CD14-positive monocyte (primary cell): Measurements from ENCODE around the gene RPS19BP1. TPM values are rescaled to one million over a fixed set of nuclear protein-coding genes. Genes with fewer than 3 reads are reported as not detected.

Source experiments
- DNase-seq, 3 donors: peaks; one replicate each; pipeline ENCODE4 v3.0.0-alpha.2; 2011 to 2022
- H2AFZ ChIP-seq: 2 replicates; pipeline ENCODE4 v1.6.0; 2012; ENCODE audit warnings: mild to moderate bottlenecking, low read depth, low read length, inconsistent platforms; ENCODE audit not compliant: insufficient read depth, poor library complexity, severe bottlenecking
- H3K27ac ChIP-seq, 2 donors: 1 replicate in 1 of 2; 2 replicates in 1 of 2; pipeline ENCODE4 v1.5.1; 2012 to 2013; ENCODE audit warnings: low read length in 2 of 2, control low read depth in 1 of 2, inconsistent platforms in 1 of 2, low read depth in 1 of 2, mild to moderate bottlenecking in 1 of 2
- H3K27me3 ChIP-seq, 2 donors: one replicate each; pipeline versions ENCODE4 v1.6.0 to v1.6.1; 2011 to 2013; ENCODE audit warnings: low read length in 2 of 2; ENCODE audit not compliant: control insufficient read depth in 2 of 2, insufficient read depth in 2 of 2
- H3K36me3 ChIP-seq, 2 donors: replicated peaks in 1 of 2; 1 replicate in 1 of 2; 2 replicates in 1 of 2; pipeline versions ENCODE4 v1.5.1 to v1.6.1; 2012 to 2013; ENCODE audit warnings: low read length in 2 of 2, control low read depth in 1 of 2, inconsistent platforms in 1 of 2, mild to moderate bottlenecking in 1 of 2; ENCODE audit not compliant: insufficient read depth in 2 of 2, control insufficient read depth in 1 of 2
- H3K4me1 ChIP-seq, 2 donors: 1 replicate in 1 of 2; 2 replicates in 1 of 2; pipeline versions ENCODE4 v1.5.1 to v1.6.1; 2012 to 2013; ENCODE audit warnings: low read length in 2 of 2, control low read depth in 1 of 2, inconsistent platforms in 1 of 2, mild to moderate bottlenecking in 1 of 2, moderate library complexity in 1 of 2; ENCODE audit not compliant: insufficient read depth in 2 of 2, control insufficient read depth in 1 of 2
- H3K4me2 ChIP-seq: replicated peaks from 2 replicates; pipeline ENCODE3; 2012; ENCODE audit warnings: low read length, moderate library complexity, mild to moderate bottlenecking; ENCODE audit not compliant: poor library complexity, severe bottlenecking; ENCODE audit errors: extremely low read depth
- H3K4me3 ChIP-seq, 3 experiments: fragments of 200-600 bp in 1 of 3; sonication (generic) in 1 of 3; replicated peaks in 1 of 3; 1 replicate in 2 of 3; 2 replicates in 1 of 3; pipeline ENCODE4 v1.5.1; 2011 to 2013; ENCODE audit warnings: low read length in 3 of 3, mild to moderate bottlenecking in 3 of 3, control low read depth in 2 of 3, low read depth in 2 of 3, inconsistent platforms in 1 of 3, moderate library complexity in 1 of 3
- H3K79me2 ChIP-seq: 2 replicates; pipeline ENCODE4 v1.6.0; 2012; ENCODE audit warnings: mild to moderate bottlenecking, control low read depth, inconsistent platforms, low read length, moderate library complexity; ENCODE audit not compliant: insufficient read depth
- H3K9ac ChIP-seq: 2 replicates; pipeline ENCODE4 v1.6.0; 2017; ENCODE audit warnings: low read length, mild to moderate bottlenecking; ENCODE audit not compliant: insufficient read depth, poor library complexity, severe bottlenecking
- H3K9me3 ChIP-seq, 2 donors: replicated peaks in 1 of 2; 1 replicate in 1 of 2; 2 replicates in 1 of 2; pipeline versions ENCODE4 v1.5.1 to v1.6.1; 2012 to 2013; ENCODE audit warnings: low read length in 2 of 2, control low read depth in 1 of 2; ENCODE audit not compliant: control insufficient read depth in 1 of 2, insufficient read depth in 1 of 2
- H4K20me1 ChIP-seq: 2 replicates; pipeline ENCODE4 v1.6.0; 2012; ENCODE audit warnings: mild to moderate bottlenecking, low read length, control low read depth, moderate library complexity; ENCODE audit not compliant: insufficient read depth
- H3K27ac Mint-ChIP-seq, 7 donors: one replicate each; pipeline ENCODE4 v1.8.0; 2020; ENCODE audit warnings: mild to moderate bottlenecking in 7 of 7, mixed read lengths in 7 of 7, moderate library complexity in 6 of 7, inconsistent platforms in 2 of 7
- H3K27me3 Mint-ChIP-seq, 3 donors: one replicate each; pipeline ENCODE4 v1.8.0; 2021 to 2022; ENCODE audit warnings: low read depth in 3 of 3, mild to moderate bottlenecking in 3 of 3, mixed read lengths in 3 of 3, moderate library complexity in 3 of 3, inconsistent platforms in 1 of 3
- H3K36me3 Mint-ChIP-seq, 2 donors: one replicate each; pipeline ENCODE4 v1.8.0; 2020; ENCODE audit warnings: mixed read lengths in 2 of 2, inconsistent platforms in 1 of 2, mild to moderate bottlenecking in 1 of 2
- H3K4me1 Mint-ChIP-seq: one replicate; pipeline ENCODE4 v1.8.0; 2020; ENCODE audit warnings: mild to moderate bottlenecking, mixed read lengths
- H3K4me3 Mint-ChIP-seq, 2 donors: one replicate each; pipeline ENCODE4 v1.8.0; 2020; ENCODE audit warnings: mild to moderate bottlenecking in 2 of 2, mixed read lengths in 2 of 2, moderate library complexity in 1 of 2
- H3K9me3 Mint-ChIP-seq, 7 donors: one replicate each; pipeline ENCODE4 v1.8.0; 2020 to 2022; ENCODE audit warnings: mixed read lengths in 7 of 7, mild to moderate bottlenecking in 6 of 7, moderate library complexity in 6 of 7, inconsistent platforms in 2 of 7
- WGBS: methylation state at CpG from one replicate; pipeline ENCODE4 v1.1.5; 2013; ENCODE audit warnings: missing lambda C conversion rate; ENCODE audit not compliant: insufficient coverage; 5-methylcytosine and 5-hydroxymethylcytosine counted together
- intact Hi-C, 2 donors: fragments of 100-400 bp; cut with micrococcal nuclease; formaldehyde crosslinking; loops; one replicate each; pipeline versions ENCODE4 v1.15.0 to v1.15.1; 2023
- polyA plus RNA-seq, 3 donors: library from polyadenylated mRNA; depleted of rRNA in 1 of 3; unstranded in 2 of 3; stranded (reverse) in 1 of 3; fragments of 300-500 nt in 2 of 3; fragments of >200 nt in 1 of 3; fragmentation: Illumina TruSeq in 2 of 3; gene quantifications; 1 replicate in 2 of 3; 2 replicates in 1 of 3; pipeline ENCODE4 v1.2.3, GENCODE V29; 2012 to 2021
- TF ChIP-seq, protein P1 (sequence below): fragments of 200-600 bp; IDR thresholded peaks from one replicate; pipeline ENCODE4 v1.8.0; 2022; ENCODE audit warnings: antibody characterized with exemption, mild to moderate bottlenecking

RPS19BP1 gene
- polyA plus RNA-seq, 3 donors: 59.9 to 106 (median 73.5) TPM

- TF ChIP-seq, protein P1, sequence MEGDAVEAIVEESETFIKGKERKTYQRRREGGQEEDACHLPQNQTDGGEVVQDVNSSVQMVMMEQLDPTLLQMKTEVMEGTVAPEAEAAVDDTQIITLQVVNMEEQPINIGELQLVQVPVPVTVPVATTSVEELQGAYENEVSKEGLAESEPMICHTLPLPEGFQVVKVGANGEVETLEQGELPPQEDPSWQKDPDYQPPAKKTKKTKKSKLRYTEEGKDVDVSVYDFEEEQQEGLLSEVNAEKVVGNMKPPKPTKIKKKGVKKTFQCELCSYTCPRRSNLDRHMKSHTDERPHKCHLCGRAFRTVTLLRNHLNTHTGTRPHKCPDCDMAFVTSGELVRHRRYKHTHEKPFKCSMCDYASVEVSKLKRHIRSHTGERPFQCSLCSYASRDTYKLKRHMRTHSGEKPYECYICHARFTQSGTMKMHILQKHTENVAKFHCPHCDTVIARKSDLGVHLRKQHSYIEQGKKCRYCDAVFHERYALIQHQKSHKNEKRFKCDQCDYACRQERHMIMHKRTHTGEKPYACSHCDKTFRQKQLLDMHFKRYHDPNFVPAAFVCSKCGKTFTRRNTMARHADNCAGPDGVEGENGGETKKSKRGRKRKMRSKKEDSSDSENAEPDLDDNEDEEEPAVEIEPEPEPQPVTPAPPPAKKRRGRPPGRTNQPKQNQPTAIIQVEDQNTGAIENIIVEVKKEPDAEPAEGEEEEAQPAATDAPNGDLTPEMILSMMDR: no peak
- Histone ChIP-seq H3K79me2 (peaks cover 55% of the 10 kb centered on the region), H3K9me3 (no peaks in the 10 kb centered on the region), H3K9ac (no peak overlapping the region), H4K20me1 (peaks cover 54% of the 10 kb centered on the region), H2AFZ (no peak overlapping the region), H3K27ac (no peak overlapping the region), H3K4me3 (no peak overlapping the region), H3K4me1 (peaks cover 0 to 6% of the 10 kb centered on the region in 2 donors), H3K4me2 (no peak overlapping the region), H3K27me3 (no peaks in the 10 kb centered on the region), H3K36me3 (peaks cover 78 to 100% of the 10 kb centered on the region in 2 donors)
- H3K9me3 Mint-ChIP-seq: no peaks in the 10 kb centered on the region
- H3K27me3 Mint-ChIP-seq: peaks cover 0 to 1% (median 0%) of the 10 kb centered on the region in 3 donors
- peaks cover 5% of the 10 kb centered on the region for H3K4me1 Mint-ChIP-seq
- no peak for DNase-seq
- no peak overlapping the region for H3K4me3 Mint-ChIP-seq
- peaks cover 80 to 92% of the 10 kb centered on the region in 2 donors for H3K36me3 Mint-ChIP-seq
- WGBS: 97% methylated on average over 10 of the region's 10 CpGs
- intact Hi-C loops: no loop called here
- H3K27ac Mint-ChIP-seq: peak overlapping the region in 1 of 7 donors; percentile 11
These were observed 20.5 kb downstream of the RPS19BP1 start for GRCh38 chr22:39512026-39512425.

GRCh38 chr22:39511226-39511625 lies 21.3 kb downstream of the RPS19BP1 start:
- H4K20me1 ChIP-seq: peaks cover 62% of the 10 kb centered on the region
- WGBS: 95% methylated on average over 9 of the region's 13 CpGs
- no peak overlapping the region for H3K9ac ChIP-seq
- H3K4me1 ChIP-seq: peaks cover 0 to 6% of the 10 kb centered on the region in 2 donors
- DNase-seq: no peak
- H3K27ac Mint-ChIP-seq: peak overlapping the region in 1 of 7 donors; percentile 34
- H3K79me2 ChIP-seq: peaks cover 63% of the 10 kb centered on the region
- peaks cover 83 to 100% of the 10 kb centered on the region in 2 donors for H3K36me3 ChIP-seq
- no peaks in the 10 kb centered on the region for H3K9me3 ChIP-seq
- peaks cover 0 to 1% (median 0%) of the 10 kb centered on the region in 3 donors for H3K27me3 Mint-ChIP-seq
- TF ChIP-seq, protein P1: no peak
- intact Hi-C loops: no loop called here
- peaks cover 86 to 94% of the 10 kb centered on the region in 2 donors for H3K36me3 Mint-ChIP-seq
- no peak overlapping the region for H3K4me3 Mint-ChIP-seq
- H3K27ac ChIP-seq: no peak overlapping the region
- H3K4me2 ChIP-seq: no peak overlapping the region
- no peak overlapping the region for H2AFZ ChIP-seq
- no peaks in the 10 kb centered on the region for H3K9me3 Mint-ChIP-seq
- H3K27me3 ChIP-seq: no peaks in the 10 kb centered on the region
- no peak overlapping the region for H3K4me3 ChIP-seq
- peaks cover 5% of the 10 kb centered on the region for H3K4me1 Mint-ChIP-seq
